ENCODE measurements around the gene SPATA3. TPM values are rescaled to one million over a fixed set of nuclear protein-coding genes. Genes with fewer than 3 reads are reported as not detected.

The SPATA3 gene
- total RNA-seq, 1 experiment from 2014 or later, result not detected

- peaks cover 5% of the 10 kb centered on the region for H3K36me3 Mint-ChIP-seq (ENCODE audit: insufficient read depth, unreplicated experiment)
- H3K27me3 Mint-ChIP-seq (ENCODE audit: insufficient read depth, unreplicated experiment), result no peaks in the 10 kb centered on the region
- H3K4me3 Mint-ChIP-seq (ENCODE audit: unreplicated experiment), result peak overlapping the region; percentile 78
- Histone ChIP-seq H3K9me3 (no peaks in the 10 kb centered on the region), H3K4me1 (peaks cover 12% of the 10 kb centered on the region), H3K4me3 (ENCODE audit: low read depth, low read length) (peak overlapping the region; percentile 19), H3K27me3 (replicated peaks; ENCODE audit: control insufficient read depth, insufficient read depth, low read length) (no peaks in the 10 kb centered on the region), H3K36me3 (ENCODE audit: control insufficient read depth, insufficient read depth, low read length) (no peaks in the 10 kb centered on the region)
- ChIA-PET POLR2A (no interaction called here), CTCF (no interaction called here)
- no peak for TF ChIP-seq CTCF (IDR thresholded peaks at IDR 0.05; ENCODE audit: insufficient read depth in 1 of 2, low read depth in 1 of 2, low read length in 1 of 2, severe bottlenecking in 1 of 2, unreplicated experiment in 1 of 2)
- H3K27ac Mint-ChIP-seq (ENCODE audit: unreplicated experiment), result peak overlapping the region; percentile 48
- H3K4me1 Mint-ChIP-seq (ENCODE audit: low read depth, unreplicated experiment), result peaks cover 8% of the 10 kb centered on the region
- no peak for DNase-seq
- intact Hi-C loops (cut with micrococcal nuclease; ENCODE audit: unreplicated experiment), result no loop called here
- no peaks in the 10 kb centered on the region for H3K9me3 Mint-ChIP-seq (ENCODE audit: unreplicated experiment)
- BruUV-seq (replicated peaks), result no TSS peak
Observed at GRCh38 chr2:230957756-230958391, 38.0 kb upstream of the SPATA3 start.

GRCh38 chr2:230958820-230959756 is 36.8 kb upstream of the SPATA3 start:
- H3K27ac Mint-ChIP-seq (ENCODE audit: unreplicated experiment), result no peak overlapping the region
- intact Hi-C loops (cut with micrococcal nuclease; ENCODE audit: unreplicated experiment), result no loop called here
- H3K27me3 Mint-ChIP-seq (ENCODE audit: insufficient read depth, unreplicated experiment), result no peaks in the 10 kb centered on the region
- TF ChIP-seq CTCF (IDR thresholded peaks at IDR 0.05; ENCODE audit: insufficient read depth in 1 of 2, low read depth in 1 of 2, low read length in 1 of 2, severe bottlenecking in 1 of 2, unreplicated experiment in 1 of 2), result no peak
- peak in 1 of 2 experiments; percentile 14 for DNase-seq
- H3K4me1 Mint-ChIP-seq (ENCODE audit: low read depth, unreplicated experiment), result peaks cover 8% of the 10 kb centered on the region
- BruUV-seq (replicated peaks), result no TSS peak
- Histone ChIP-seq H3K9me3 (no peaks in the 10 kb centered on the region), H3K4me3 (ENCODE audit: low read depth, low read length) (no peak overlapping the region), H3K4me1 (peaks cover 12% of the 10 kb centered on the region), H3K36me3 (ENCODE audit: control insufficient read depth, insufficient read depth, low read length) (no peaks in the 10 kb centered on the region), H3K27me3 (replicated peaks; ENCODE audit: control insufficient read depth, insufficient read depth, low read length) (no peaks in the 10 kb centered on the region)
- ChIA-PET CTCF (no interaction called here), POLR2A (no interaction called here)
- peaks cover 5% of the 10 kb centered on the region for H3K36me3 Mint-ChIP-seq (ENCODE audit: insufficient read depth, unreplicated experiment)
- H3K9me3 Mint-ChIP-seq (ENCODE audit: unreplicated experiment), result no peaks in the 10 kb centered on the region
- no peak overlapping the region for H3K4me3 Mint-ChIP-seq (ENCODE audit: unreplicated experiment)

GRCh38 chr2:230960026-230960425 is 35.9 kb upstream of the SPATA3 start:
- no peak overlapping the region for H3K4me3 Mint-ChIP-seq (ENCODE audit: unreplicated experiment)
- ChIA-PET POLR2A (no interaction called here), CTCF (no interaction called here)
- intact Hi-C loops (cut with micrococcal nuclease; ENCODE audit: unreplicated experiment), result no loop called here
- no peaks in the 10 kb centered on the region for H3K27me3 Mint-ChIP-seq (ENCODE audit: insufficient read depth, unreplicated experiment)
- no peaks in the 10 kb centered on the region for H3K9me3 Mint-ChIP-seq (ENCODE audit: unreplicated experiment)
- peaks cover 5% of the 10 kb centered on the region for H3K36me3 Mint-ChIP-seq (ENCODE audit: insufficient read depth, unreplicated experiment)
- Histone ChIP-seq H3K9me3 (no peaks in the 10 kb centered on the region), H3K27me3 (replicated peaks; ENCODE audit: control insufficient read depth, insufficient read depth, low read length) (no peaks in the 10 kb centered on the region), H3K36me3 (ENCODE audit: control insufficient read depth, insufficient read depth, low read length) (no peaks in the 10 kb centered on the region), H3K4me1 (peaks cover 12% of the 10 kb centered on the region), H3K4me3 (ENCODE audit: low read depth, low read length) (no peak overlapping the region)
- peaks cover 8% of the 10 kb centered on the region for H3K4me1 Mint-ChIP-seq (ENCODE audit: low read depth, unreplicated experiment)
- no TSS peak for BruUV-seq (replicated peaks)
- peak overlapping the region; percentile 23 for H3K27ac Mint-ChIP-seq (ENCODE audit: unreplicated experiment)
- no peak for DNase-seq
- no peak for TF ChIP-seq CTCF (IDR thresholded peaks at IDR 0.05; ENCODE audit: insufficient read depth in 1 of 2, low read depth in 1 of 2, low read length in 1 of 2, severe bottlenecking in 1 of 2, unreplicated experiment in 1 of 2)

Measured in Caco-2 (cell line).